GM19328 (cell line): Measurements from ENCODE around the gene SETBP1.

Source experiments
- ATAC-seq: cut with Tn5 transposase; IDR thresholded peaks from one replicate; pipeline ENCODE4 v1.9.1; 2021; ENCODE audit warnings: mild to moderate bottlenecking, moderate library complexity; ENCODE audit not compliant: unreplicated experiment

Gene SETBP1

GRCh38 chr18:44754567-44754966 lies 73.9 kb downstream of the SETBP1 start:
- ATAC-seq, result no peak

- peak; percentile 92 for ATAC-seq
Observed at GRCh38 chr18:44758861-44759631, 78.4 kb downstream of the SETBP1 start.

GRCh38 chr18:44759925-44760342 lies 79.2 kb downstream of the SETBP1 start:
- ATAC-seq, result peak; percentile 46

GRCh38 chr18:44761812-44762211 lies 81.1 kb downstream of the SETBP1 start:
- ATAC-seq, result no peak

GRCh38 chr18:44763327-44763726 lies 82.6 kb downstream of the SETBP1 start:
- no peak for ATAC-seq

GRCh38 chr18:44764863-44765262 lies 84.2 kb downstream of the SETBP1 start:
- ATAC-seq, result no peak

- ATAC-seq, result no peak
Observed at GRCh38 chr18:44765456-44765855, 84.8 kb downstream of the SETBP1 start.

- no peak for ATAC-seq
Observed at GRCh38 chr18:44766450-44766849, 85.8 kb downstream of the SETBP1 start.

- no peak for ATAC-seq
Observed at GRCh38 chr18:44767807-44768206, 87.1 kb downstream of the SETBP1 start.

- no peak for ATAC-seq
Observed at GRCh38 chr18:44770641-44771040, 90.0 kb downstream of the SETBP1 start.

- ATAC-seq, result no peak
Observed at GRCh38 chr18:44771572-44771955, 90.9 kb downstream of the SETBP1 start.

GRCh38 chr18:44771956-44772917 lies 91.5 kb downstream of the SETBP1 start:
- no peak for ATAC-seq

- ATAC-seq, result no peak
Observed at GRCh38 chr18:44773640-44774155, 93.0 kb downstream of the SETBP1 start.

GRCh38 chr18:44774191-44774590 lies 93.5 kb downstream of the SETBP1 start:
- no peak for ATAC-seq

- no peak for ATAC-seq
Observed at GRCh38 chr18:44777457-44778192, 96.9 kb downstream of the SETBP1 start.

GRCh38 chr18:44778788-44779187 lies 98.1 kb downstream of the SETBP1 start:
- no peak for ATAC-seq

GRCh38 chr18:44779753-44780292 lies 99.1 kb downstream of the SETBP1 start:
- ATAC-seq, result no peak

- ATAC-seq, result no peak
Observed at GRCh38 chr18:44781886-44782285, 101.2 kb downstream of the SETBP1 start.

GRCh38 chr18:44782617-44783016 lies 101.9 kb downstream of the SETBP1 start:
- ATAC-seq, result no peak

- no peak for ATAC-seq
Observed at GRCh38 chr18:44783371-44783770, 102.7 kb downstream of the SETBP1 start.

GRCh38 chr18:44786257-44786656 lies 105.6 kb downstream of the SETBP1 start:
- peak; percentile 26 for ATAC-seq
